ENCODE data around the gene HOXD8.

Gene HOXD8

DNA sequence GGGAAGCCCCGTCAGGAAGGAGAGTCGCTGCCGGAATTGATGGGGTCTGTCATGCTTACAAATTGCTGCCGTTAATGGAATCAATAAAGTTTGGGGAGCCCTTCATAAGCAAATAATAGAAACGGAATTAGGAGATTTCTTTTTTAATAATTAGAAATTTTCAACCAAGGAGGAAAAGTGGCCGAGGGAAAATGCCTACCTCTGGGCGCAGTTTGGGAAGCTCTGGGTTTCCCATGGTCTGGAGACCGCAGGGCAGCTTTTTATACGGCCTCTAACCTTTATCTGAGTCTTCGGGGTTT lies 47.0 kb upstream of the HOXD8 start:
- no peak for TF ChIP-seq TAF1 (IDR thresholded peaks at IDR 0.05; ENCODE audit: borderline replicate concordance, insufficient read depth, low read length)
- no peak for TF ChIP-seq SIN3A (IDR thresholded peaks at IDR 0.05; ENCODE audit: borderline replicate concordance, insufficient read depth, low read length)
- TF ChIP-seq, protein P1, sequence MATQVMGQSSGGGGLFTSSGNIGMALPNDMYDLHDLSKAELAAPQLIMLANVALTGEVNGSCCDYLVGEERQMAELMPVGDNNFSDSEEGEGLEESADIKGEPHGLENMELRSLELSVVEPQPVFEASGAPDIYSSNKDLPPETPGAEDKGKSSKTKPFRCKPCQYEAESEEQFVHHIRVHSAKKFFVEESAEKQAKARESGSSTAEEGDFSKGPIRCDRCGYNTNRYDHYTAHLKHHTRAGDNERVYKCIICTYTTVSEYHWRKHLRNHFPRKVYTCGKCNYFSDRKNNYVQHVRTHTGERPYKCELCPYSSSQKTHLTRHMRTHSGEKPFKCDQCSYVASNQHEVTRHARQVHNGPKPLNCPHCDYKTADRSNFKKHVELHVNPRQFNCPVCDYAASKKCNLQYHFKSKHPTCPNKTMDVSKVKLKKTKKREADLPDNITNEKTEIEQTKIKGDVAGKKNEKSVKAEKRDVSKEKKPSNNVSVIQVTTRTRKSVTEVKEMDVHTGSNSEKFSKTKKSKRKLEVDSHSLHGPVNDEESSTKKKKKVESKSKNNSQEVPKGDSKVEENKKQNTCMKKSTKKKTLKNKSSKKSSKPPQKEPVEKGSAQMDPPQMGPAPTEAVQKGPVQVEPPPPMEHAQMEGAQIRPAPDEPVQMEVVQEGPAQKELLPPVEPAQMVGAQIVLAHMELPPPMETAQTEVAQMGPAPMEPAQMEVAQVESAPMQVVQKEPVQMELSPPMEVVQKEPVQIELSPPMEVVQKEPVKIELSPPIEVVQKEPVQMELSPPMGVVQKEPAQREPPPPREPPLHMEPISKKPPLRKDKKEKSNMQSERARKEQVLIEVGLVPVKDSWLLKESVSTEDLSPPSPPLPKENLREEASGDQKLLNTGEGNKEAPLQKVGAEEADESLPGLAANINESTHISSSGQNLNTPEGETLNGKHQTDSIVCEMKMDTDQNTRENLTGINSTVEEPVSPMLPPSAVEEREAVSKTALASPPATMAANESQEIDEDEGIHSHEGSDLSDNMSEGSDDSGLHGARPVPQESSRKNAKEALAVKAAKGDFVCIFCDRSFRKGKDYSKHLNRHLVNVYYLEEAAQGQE (IDR thresholded peaks at IDR 0.05; ENCODE audit: insufficient read depth in 1 of 2, low read depth in 2 of 2, low read length in 2 of 2) = no peak
- no peak for TF ChIP-seq FOXP2 (optimal IDR thresholded peaks at IDR 0.05; ENCODE audit: borderline replicate concordance, extremely low read depth, extremely low read length, insufficient read depth)
- TF ChIP-seq POLR2AphosphoS5 (IDR thresholded peaks at IDR 0.05; ENCODE audit: low read depth, low read length) = no peak

DNA sequence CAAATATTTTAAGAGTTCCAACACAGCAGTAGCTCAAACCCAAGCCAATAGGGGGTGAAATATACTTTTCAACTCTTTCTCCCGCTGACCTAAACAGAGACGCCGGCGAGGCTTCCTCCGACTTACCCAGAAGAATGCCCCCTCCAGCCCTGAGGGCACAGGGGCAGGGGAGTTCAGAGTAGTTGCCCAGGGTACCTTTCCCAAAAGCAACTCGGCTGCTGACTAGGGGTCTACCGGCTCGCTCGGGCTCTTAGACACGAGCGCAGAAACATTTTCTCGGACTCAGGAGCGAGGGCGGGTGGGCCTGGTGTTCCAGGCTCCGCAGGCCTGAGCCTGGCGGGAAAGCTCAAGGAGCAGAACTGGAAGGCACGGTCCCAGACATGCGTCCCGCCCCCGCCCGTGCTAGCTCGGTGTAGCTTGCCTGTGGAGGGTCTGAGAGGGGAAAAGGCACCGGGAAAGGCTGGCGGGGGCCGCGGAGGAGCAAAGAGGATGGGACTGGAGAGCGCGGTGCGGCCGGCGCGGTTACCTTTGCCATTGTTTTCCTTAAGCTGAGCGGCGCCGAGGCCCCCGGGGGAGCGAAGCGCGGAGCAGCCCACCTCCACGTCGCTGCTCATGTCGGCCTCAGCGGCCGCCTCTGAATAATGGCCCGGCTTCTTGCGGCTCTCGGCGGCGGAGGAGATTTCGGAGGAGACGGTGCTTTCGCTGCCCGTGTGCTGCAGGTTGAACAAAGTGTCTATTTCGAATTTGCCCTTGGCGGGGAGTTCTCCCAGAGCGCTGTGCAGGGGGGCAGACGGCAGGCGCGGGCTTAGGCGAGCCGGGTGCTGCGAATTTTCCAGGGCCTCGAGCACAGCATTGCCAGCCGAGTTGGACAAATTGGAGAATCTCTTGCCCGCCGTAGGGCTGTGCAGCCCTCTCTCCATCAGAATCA lies 46.4 kb upstream of the HOXD8 start:
- TF ChIP-seq TAF1 (IDR thresholded peaks at IDR 0.05; ENCODE audit: borderline replicate concordance, insufficient read depth, low read length) (no peak), SIN3A (IDR thresholded peaks at IDR 0.05; ENCODE audit: borderline replicate concordance, insufficient read depth, low read length) (no peak), POLR2AphosphoS5 (IDR thresholded peaks at IDR 0.05; ENCODE audit: low read depth, low read length) (no peak), FOXP2 (optimal IDR thresholded peaks at IDR 0.05; ENCODE audit: borderline replicate concordance, extremely low read depth, extremely low read length, insufficient read depth) (no peak)
- TF ChIP-seq, protein P1 (IDR thresholded peaks at IDR 0.05; ENCODE audit: insufficient read depth in 1 of 2, low read depth in 2 of 2, low read length in 2 of 2) = no peak

DNA sequence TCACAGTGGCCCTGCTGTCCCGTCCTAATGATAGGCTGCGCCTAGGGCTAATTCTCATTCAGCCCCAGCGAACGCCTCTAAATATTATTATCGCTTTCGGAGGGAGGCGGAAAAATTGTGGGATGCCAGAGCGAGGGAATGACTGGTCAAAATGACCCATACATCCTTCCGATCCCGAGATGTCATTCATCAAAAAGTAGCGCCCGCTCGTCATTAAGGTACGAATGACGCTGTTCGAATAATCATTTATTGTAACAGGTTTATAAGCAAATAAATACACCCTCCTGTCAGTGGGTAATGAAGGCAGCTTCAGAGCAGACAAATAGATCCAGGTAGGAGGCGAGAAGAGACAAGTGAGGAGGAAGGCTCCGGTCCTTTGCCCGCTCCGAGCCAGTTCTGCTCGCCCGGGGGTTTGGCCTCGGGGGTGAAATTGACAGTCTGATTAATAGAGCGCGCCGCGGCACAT lies 45.7 kb upstream of the HOXD8 start, which contains the start of gene EVX2:
Gene EVX2 (minus strand): TSS at position 167 of the 466 bp plus-strand sequence. CDS start 186 bp downstream, outside the sequence.
- TF ChIP-seq, protein P1 (IDR thresholded peaks at IDR 0.05; ENCODE audit: insufficient read depth in 1 of 2, low read depth in 2 of 2, low read length in 2 of 2) = no peak
- TF ChIP-seq FOXP2 (optimal IDR thresholded peaks at IDR 0.05; ENCODE audit: borderline replicate concordance, extremely low read depth, extremely low read length, insufficient read depth) = no peak
- no peak for TF ChIP-seq POLR2AphosphoS5 (IDR thresholded peaks at IDR 0.05; ENCODE audit: low read depth, low read length)

DNA sequence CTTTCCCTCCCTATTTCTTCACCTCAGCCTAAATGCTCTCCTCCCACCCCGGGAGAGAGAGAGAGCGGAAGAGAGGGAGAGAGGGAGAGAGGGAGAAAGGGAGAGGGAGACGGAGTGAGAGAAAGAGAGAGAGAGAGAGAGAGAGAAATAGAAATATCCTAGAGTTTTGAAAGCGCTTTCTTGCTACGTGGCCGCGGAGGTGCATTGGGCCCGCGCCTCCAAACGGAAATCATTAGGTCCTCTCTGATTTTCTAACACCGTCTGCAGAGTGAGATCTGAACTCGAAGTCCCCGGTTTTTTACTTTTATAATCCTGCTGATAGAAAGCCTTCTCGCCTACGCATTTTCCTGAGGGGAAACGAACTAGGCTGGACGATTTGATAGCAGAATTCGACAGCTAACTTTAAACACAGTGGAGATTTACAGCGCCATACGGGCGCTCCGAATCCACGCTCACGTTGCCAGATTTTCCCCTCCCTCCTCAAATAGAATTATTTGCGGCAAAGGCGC lies 44.8 kb upstream of the HOXD8 start:
- TF ChIP-seq, protein P1 (IDR thresholded peaks at IDR 0.05; ENCODE audit: insufficient read depth in 1 of 2, low read depth in 2 of 2, low read length in 2 of 2) = no peak
- TF ChIP-seq SIN3A (IDR thresholded peaks at IDR 0.05; ENCODE audit: borderline replicate concordance, insufficient read depth, low read length) = no peak
- no peak for TF ChIP-seq TAF1 (IDR thresholded peaks at IDR 0.05; ENCODE audit: borderline replicate concordance, insufficient read depth, low read length)
- no peak for TF ChIP-seq FOXP2 (optimal IDR thresholded peaks at IDR 0.05; ENCODE audit: borderline replicate concordance, extremely low read depth, extremely low read length, insufficient read depth)
- no peak for TF ChIP-seq POLR2AphosphoS5 (IDR thresholded peaks at IDR 0.05; ENCODE audit: low read depth, low read length)
